Measurements from ENCODE around the gene C4B.

DNA sequence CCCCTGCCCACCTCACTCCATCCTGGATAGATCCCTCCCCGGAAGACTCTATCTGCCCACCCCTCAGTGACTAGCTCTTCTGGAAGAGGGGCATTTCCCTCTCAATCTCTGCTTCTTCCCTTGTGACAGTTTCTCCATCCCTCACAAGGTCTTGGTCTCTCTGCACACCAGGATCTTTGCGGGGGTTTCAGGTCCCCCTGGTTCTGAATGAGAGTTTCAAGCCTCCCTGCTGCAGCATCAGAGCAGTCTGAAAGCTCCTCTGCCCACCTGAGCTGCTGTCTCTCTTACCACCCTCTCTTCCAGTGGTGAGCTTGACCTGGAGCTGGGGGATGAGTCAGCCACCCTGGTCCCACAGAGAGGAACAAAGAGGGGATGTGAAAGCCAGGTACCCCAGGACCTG lies 70.2 kb downstream of the C4B start:
- no peak for TF ChIP-seq CTCF (conservative IDR thresholded peaks at IDR 0.05 in 1 of 2, IDR thresholded peaks at IDR 0.05 in 1 of 2; ENCODE audit: low read depth in 1 of 2, low read length in 2 of 2)
- no peak for TF ChIP-seq EZH2 (IDR thresholded peaks at IDR 0.05; ENCODE audit: low read length, missing control alignments)

Measured in fibroblast of lung (primary cell).